Measurements from ENCODE around the gene SLC16A4. TPM values are rescaled to one million over a fixed set of nuclear protein-coding genes. Genes with fewer than 3 reads are reported as not detected.
"Not testable (repeated sequence)": the region's sequence is repeated elsewhere in the genome, so short reads cannot be mapped to it uniquely, and the experiment has no call there.

The SLC16A4 gene
- total RNA-seq, 3 donors from 2014 or later (not counting 1 experiment from before 2014, with no cell fraction given) = 0.30 to 0.40 (median 0.34) TPM

DNA sequence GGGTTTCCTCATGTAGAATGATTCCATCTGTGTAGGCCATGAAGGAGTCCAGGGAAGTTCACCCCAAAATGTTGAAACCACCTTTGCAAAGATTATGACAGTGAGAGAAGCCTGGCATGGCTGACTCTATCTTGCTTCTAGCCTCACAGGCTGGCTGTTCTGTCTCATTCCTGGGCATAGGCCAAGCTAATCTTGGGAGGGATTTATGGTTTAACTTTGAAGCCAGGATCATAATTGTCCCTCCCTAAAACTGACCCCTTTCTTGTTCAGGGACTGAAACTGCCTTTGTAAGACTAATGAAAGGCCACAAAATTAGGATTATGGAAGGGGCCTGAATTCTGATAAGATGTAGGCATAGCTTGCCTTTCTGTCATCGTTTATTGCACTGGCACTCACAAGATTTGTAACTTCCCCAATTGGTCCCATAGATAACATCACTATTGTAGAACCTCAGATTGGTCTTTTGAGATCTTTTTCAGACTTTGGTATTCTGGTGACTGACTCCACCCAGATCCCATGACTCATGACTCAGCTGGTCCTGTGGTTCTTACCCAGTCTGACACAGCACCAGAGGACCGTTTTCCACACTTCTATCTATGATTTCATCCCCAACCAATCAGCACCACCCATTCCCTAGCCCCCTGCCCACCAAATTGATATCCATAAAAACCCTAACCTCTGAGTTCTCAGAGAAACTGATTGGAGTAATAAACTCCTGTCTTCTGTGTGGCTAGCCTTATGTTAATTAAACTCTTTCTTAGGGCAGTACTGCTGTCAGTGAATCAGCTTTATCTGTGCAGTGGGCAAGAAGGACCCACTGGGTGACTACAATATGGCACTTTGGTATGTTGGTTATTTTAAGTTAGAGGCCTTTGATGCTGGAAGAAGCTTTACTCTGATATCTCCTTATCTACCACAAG lies 30.3 kb upstream of the SLC16A4 start:
- no peak overlapping the region for H3K27ac ChIP-seq (ENCODE audit: low read length)
- no peaks in the 10 kb centered on the region for H3K27me3 ChIP-seq (ENCODE audit: control insufficient read depth, insufficient read depth, low read length)
- intact Hi-C loops (cut with micrococcal nuclease) = no loop called here
- H3K36me3 ChIP-seq (ENCODE audit: control insufficient read depth, insufficient read depth, low read length) = no peaks in the 10 kb centered on the region
- H3K27me3 Mint-ChIP-seq (ENCODE audit: low read depth in 2 of 2) = peaks cover 4 to 18% of the 10 kb centered on the region in 2 donors
- no peak overlapping the region for H3K27ac Mint-ChIP-seq
- DNase-seq (no peak), ATAC-seq (peak; percentile 54 to 80 (median 62))
- no peaks in the 10 kb centered on the region for H3K4me1 ChIP-seq (ENCODE audit: control insufficient read depth, insufficient read depth, low read length)
- no peak overlapping the region for H3K4me3 ChIP-seq (ENCODE audit: low read length)
- H3K4me1 Mint-ChIP-seq = no peaks in the 10 kb centered on the region
- no peaks in the 10 kb centered on the region for H3K9me3 Mint-ChIP-seq
- whole genome bisulfite sequencing (ENCODE audit: insufficient coverage) = 12% methylated on average over 2 of the region's 2 CpGs
- H3K4me3 Mint-ChIP-seq = no peak overlapping the region
- no peaks in the 10 kb centered on the region for H3K9me3 ChIP-seq (ENCODE audit: control insufficient read depth, insufficient read depth, low read length)
- H3K36me3 Mint-ChIP-seq = no peaks in the 10 kb centered on the region
- TF ChIP-seq, protein P1, sequence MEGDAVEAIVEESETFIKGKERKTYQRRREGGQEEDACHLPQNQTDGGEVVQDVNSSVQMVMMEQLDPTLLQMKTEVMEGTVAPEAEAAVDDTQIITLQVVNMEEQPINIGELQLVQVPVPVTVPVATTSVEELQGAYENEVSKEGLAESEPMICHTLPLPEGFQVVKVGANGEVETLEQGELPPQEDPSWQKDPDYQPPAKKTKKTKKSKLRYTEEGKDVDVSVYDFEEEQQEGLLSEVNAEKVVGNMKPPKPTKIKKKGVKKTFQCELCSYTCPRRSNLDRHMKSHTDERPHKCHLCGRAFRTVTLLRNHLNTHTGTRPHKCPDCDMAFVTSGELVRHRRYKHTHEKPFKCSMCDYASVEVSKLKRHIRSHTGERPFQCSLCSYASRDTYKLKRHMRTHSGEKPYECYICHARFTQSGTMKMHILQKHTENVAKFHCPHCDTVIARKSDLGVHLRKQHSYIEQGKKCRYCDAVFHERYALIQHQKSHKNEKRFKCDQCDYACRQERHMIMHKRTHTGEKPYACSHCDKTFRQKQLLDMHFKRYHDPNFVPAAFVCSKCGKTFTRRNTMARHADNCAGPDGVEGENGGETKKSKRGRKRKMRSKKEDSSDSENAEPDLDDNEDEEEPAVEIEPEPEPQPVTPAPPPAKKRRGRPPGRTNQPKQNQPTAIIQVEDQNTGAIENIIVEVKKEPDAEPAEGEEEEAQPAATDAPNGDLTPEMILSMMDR (IDR thresholded peaks at IDR 0.05) = no peak

- H3K4me3 ChIP-seq (ENCODE audit: low read length) = no peak overlapping the region
- TF ChIP-seq, protein P1 (IDR thresholded peaks at IDR 0.05) = no peak
- no peak overlapping the region for H3K27ac Mint-ChIP-seq
- WGBS (ENCODE audit: insufficient coverage) = 89% methylated on average over 10 of the region's 10 CpGs
- H3K9me3 ChIP-seq (ENCODE audit: control insufficient read depth, insufficient read depth, low read length) = no peaks in the 10 kb centered on the region
- peaks cover 4 to 12% of the 10 kb centered on the region in 2 donors for H3K27me3 Mint-ChIP-seq (ENCODE audit: low read depth in 2 of 2)
- no peaks in the 10 kb centered on the region for H3K36me3 Mint-ChIP-seq
- no peaks in the 10 kb centered on the region for H3K4me1 Mint-ChIP-seq
- no peak overlapping the region for H3K27ac ChIP-seq (ENCODE audit: low read length)
- DNase-seq (no peak), ATAC-seq (no peak)
- H3K4me3 Mint-ChIP-seq = no peak overlapping the region
- no peaks in the 10 kb centered on the region for H3K27me3 ChIP-seq (ENCODE audit: control insufficient read depth, insufficient read depth, low read length)
- no peaks in the 10 kb centered on the region for H3K4me1 ChIP-seq (ENCODE audit: control insufficient read depth, insufficient read depth, low read length)
- no peaks in the 10 kb centered on the region for H3K36me3 ChIP-seq (ENCODE audit: control insufficient read depth, insufficient read depth, low read length)
- H3K9me3 Mint-ChIP-seq = no peaks in the 10 kb centered on the region
- intact Hi-C loops (cut with micrococcal nuclease) = no loop called here
These were observed 29.3 kb upstream of the SLC16A4 start for GRCh38 chr1:110420023-110420662.

DNA sequence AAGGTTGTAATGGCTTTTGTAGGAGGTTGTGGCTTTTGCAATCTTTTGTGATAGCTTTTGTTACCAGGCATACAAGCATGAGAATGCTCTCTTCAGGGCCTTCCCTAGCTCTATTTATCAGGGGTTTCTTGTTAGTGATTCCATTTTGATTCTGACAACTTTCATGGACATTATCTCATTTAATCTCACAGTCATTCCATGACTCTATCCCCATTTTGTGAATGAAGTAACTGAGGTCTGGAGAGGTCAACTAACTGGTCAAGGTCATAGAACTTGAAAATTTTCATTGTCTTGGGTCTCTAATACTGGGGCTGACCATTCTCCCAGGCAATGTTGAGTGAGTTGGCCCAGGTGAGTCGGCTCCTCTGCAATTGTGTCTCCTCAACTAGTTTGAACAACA lies 27.9 kb upstream of the SLC16A4 start:
- TF ChIP-seq, protein P1 (IDR thresholded peaks at IDR 0.05) = no peak
- Mint-ChIP-seq H3K9me3 (no peaks in the 10 kb centered on the region), H3K4me3 (no peak overlapping the region), H3K4me1 (no peaks in the 10 kb centered on the region), H3K27ac (no peak overlapping the region), H3K27me3 (ENCODE audit: low read depth in 2 of 2) (peaks cover 2 to 4% of the 10 kb centered on the region in 2 donors), H3K36me3 (no peaks in the 10 kb centered on the region)
- DNase-seq (no peak), ATAC-seq (no peak)
- H3K4me3 ChIP-seq (ENCODE audit: low read length) = no peak overlapping the region
- no peaks in the 10 kb centered on the region for H3K27me3 ChIP-seq (ENCODE audit: control insufficient read depth, insufficient read depth, low read length)
- WGBS (ENCODE audit: insufficient coverage) = 80% methylated on average over 1 of the region's 1 CpG
- H3K27ac ChIP-seq (ENCODE audit: low read length) = no peak overlapping the region
- H3K9me3 ChIP-seq (ENCODE audit: control insufficient read depth, insufficient read depth, low read length) = no peaks in the 10 kb centered on the region
- intact Hi-C loops (cut with micrococcal nuclease) = no loop called here
- H3K4me1 ChIP-seq (ENCODE audit: control insufficient read depth, insufficient read depth, low read length) = no peaks in the 10 kb centered on the region
- H3K36me3 ChIP-seq (ENCODE audit: control insufficient read depth, insufficient read depth, low read length) = no peaks in the 10 kb centered on the region

DNA sequence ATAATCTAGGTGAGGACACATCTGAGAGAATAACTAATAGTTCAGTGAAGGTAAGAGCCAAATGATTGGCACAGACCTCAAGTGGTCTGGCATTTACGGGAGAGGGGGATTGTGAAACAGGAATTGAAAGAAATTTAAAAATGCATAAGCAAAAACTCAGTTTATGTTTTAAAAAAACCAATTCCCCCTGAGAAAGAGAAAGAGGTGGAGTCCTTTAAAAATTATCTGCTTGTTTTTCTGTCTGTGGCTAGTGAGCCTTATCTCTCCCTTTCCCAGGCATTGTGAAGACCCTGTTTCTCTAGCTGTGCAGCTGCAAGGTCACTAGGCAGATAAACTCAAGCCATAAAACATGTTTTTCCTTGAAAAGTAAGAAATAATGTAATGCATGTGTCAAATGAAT lies 22.2 kb upstream of the SLC16A4 start:
- not testable (repeated sequence) for H3K36me3 ChIP-seq (ENCODE audit: control insufficient read depth, insufficient read depth, low read length)

More for the DNA sequence above, 22.2 kb upstream of the SLC16A4 start:
- H3K27ac ChIP-seq (ENCODE audit: low read length); H3K4me3 ChIP-seq (ENCODE audit: low read length); H3K27me3 Mint-ChIP-seq (ENCODE audit: low read depth in 2 of 2); H3K4me1 ChIP-seq (ENCODE audit: control insufficient read depth, insufficient read depth, low read length); ATAC-seq; DNase-seq; H3K36me3 Mint-ChIP-seq; H3K27ac Mint-ChIP-seq; H3K9me3 ChIP-seq (ENCODE audit: control insufficient read depth, insufficient read depth, low read length); H3K9me3 Mint-ChIP-seq; intact Hi-C loops (cut with micrococcal nuclease); H3K4me1 Mint-ChIP-seq; H3K4me3 Mint-ChIP-seq; H3K27me3 ChIP-seq (ENCODE audit: control insufficient read depth, insufficient read depth, low read length): not testable (repeated sequence)
- WGBS (ENCODE audit: insufficient coverage) = 17% methylated on average over 1 of the region's 1 CpG

All from natural killer cell (primary cell).